NCI-H2196 (cell line): Measurements from ENCODE around the gene SLC44A1.

Experiments used
- DNase-seq: peaks from one replicate; lab custom pipeline; 2025; ENCODE audit not compliant: unreplicated experiment; lab: John Stamatoyannopoulos, UW

The SLC44A1 gene

GRCh38 chr9:105297442-105298075 lies 53.1 kb downstream of the SLC44A1 start:
- no peak for DNase-seq

DNA sequence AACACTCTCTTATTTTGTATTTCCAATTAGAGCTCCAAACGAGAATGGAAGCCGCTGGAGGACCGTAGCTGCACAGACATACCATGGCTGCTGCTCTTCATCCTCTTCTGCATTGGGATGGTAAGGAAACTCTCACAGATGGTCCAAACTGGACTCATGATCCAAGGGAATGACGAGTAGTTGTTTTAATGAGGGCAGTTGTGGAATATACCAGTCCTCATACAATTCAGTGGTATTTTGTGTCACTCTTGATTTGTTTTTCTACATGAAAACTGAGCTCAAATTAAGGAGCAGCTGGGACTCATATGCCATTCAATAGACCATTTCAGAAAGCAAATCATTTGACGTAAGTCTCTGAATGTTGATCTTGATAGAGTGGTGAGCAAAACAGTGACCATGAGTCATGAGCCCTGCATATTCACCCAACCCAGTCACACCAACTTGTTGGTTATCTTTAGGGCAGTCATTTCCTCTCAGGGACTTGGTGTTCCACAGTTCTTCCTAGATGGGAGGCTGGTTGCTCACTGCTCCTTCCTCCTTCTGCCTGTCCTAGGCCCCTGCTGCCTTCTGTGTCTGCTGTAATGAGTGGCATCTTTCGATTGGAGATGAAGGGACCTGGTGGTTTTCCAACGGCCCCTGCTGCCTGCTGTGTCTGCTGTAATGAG lies 54.9 kb downstream of the SLC44A1 start:
- no peak for DNase-seq

GRCh38 chr9:105302728-105303127 lies 58.3 kb downstream of the SLC44A1 start:
- no peak for DNase-seq

- DNase-seq, result no peak
These were observed 61.4 kb downstream of the SLC44A1 start for GRCh38 chr9:105305856-105306255.

DNA sequence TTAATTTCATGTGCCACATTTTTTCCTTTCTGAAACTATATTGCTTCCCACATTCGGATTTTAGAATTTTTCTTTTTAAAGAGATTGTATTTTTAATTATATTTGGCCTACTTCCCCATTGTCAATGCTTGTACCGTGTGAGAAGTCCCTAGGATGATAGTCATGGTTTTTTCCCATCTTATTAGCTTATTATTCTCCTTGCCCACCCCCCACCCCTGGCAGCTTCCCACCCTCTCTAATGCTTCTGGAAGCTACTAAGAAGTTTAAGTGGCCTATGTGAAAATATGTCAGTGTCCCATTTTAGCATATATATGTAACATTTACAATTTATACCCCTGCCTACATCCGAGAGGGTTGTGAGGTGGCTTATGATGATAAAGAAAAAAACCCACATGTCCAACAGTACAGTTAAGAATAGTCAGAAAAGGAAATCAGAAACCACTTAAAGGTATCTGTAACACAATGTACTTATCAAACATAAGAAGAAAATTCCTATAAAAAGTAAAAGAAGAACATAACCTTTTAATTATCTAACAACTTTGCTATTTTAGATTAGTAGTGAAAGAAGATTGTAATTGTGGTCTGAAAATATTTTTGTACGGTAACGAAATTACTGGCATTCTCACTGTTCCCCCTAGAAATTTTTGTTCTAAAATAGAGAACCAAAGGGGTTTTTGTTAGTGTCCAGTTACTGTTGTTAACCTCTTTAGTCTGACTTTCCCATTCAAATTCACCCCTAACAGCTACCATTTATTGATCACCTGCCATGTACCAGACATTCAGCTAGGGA lies 62.1 kb downstream of the SLC44A1 start:
- DNase-seq, result no peak

DNA sequence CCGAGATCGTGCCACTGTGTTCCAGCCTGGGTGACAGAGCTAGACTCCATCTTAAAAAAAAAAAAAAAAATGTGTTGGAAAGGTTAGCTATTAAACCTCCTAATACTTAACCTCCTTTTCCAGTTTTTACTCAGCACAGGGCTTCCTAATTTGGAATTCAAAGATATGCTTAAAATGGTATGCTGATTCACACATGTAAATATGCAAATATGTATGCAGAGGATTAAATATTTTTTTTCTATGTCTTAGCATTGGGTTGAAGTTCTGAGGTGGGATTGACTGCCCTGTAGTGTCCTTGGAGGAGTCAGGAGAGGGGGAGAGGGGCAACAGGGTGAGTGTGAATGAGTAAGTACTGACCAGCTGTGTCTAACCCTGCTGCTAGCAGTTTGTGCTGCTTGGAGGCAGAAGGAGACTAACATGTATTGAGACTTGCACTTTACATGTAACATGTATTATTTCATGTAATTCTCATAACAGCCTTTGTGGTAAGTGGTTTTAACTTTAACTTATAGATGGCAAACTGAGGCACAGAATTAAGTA lies 63.2 kb downstream of the SLC44A1 start:
- no peak for DNase-seq

GRCh38 chr9:105308461-105309341 lies 64.2 kb downstream of the SLC44A1 start:
- no peak for DNase-seq

DNA sequence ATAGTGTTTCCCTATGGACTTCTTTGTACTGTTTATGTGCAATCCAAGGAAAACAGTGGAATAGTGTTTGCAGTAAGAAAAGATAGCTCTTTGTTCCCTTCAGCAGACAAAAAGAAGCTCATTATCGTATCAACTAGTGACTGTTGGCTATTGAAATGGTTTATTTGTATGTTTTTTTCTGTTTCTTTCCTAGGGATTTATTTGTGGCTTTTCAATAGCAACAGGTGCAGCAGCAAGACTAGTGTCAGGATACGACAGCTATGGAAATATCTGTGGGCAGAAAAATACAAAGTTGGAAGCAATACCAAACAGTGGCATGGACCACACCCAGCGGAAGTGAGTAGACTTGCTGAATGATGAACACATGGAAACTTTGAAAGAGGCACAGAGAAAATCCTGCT lies 65.1 kb downstream of the SLC44A1 start:
- no peak for DNase-seq

- no peak for DNase-seq
These were observed 66.9 kb downstream of the SLC44A1 start for GRCh38 chr9:105311306-105311705.

- DNase-seq, result no peak
These were observed 68.8 kb downstream of the SLC44A1 start for GRCh38 chr9:105313238-105313637.

GRCh38 chr9:105316703-105317102 lies 72.3 kb downstream of the SLC44A1 start:
- DNase-seq, result no peak

GRCh38 chr9:105318729-105319191 lies 74.3 kb downstream of the SLC44A1 start:
- no peak for DNase-seq

GRCh38 chr9:105319202-105319813 lies 74.9 kb downstream of the SLC44A1 start:
- no peak for DNase-seq

DNA sequence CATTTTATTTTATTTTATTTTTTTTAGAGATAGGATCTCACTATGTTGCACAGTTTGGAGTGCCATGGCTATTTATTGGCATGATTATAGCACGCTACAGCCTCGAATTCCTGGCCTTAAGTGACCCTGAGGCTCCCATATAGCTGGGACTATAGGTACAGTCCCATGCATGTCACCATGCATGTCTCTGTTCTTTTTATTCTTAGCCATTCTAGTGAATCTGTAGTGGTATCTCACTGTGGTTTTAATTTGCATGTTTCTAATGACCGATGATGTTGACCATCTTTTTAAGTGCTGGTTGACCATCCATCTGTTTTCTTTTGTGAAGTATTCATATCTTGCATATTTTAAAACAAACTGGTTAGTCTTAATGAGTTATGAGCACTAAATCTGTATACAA lies 76.1 kb downstream of the SLC44A1 start:
- no peak for DNase-seq

GRCh38 chr9:105328296-105328695 lies 83.8 kb downstream of the SLC44A1 start:
- no peak for DNase-seq

DNA sequence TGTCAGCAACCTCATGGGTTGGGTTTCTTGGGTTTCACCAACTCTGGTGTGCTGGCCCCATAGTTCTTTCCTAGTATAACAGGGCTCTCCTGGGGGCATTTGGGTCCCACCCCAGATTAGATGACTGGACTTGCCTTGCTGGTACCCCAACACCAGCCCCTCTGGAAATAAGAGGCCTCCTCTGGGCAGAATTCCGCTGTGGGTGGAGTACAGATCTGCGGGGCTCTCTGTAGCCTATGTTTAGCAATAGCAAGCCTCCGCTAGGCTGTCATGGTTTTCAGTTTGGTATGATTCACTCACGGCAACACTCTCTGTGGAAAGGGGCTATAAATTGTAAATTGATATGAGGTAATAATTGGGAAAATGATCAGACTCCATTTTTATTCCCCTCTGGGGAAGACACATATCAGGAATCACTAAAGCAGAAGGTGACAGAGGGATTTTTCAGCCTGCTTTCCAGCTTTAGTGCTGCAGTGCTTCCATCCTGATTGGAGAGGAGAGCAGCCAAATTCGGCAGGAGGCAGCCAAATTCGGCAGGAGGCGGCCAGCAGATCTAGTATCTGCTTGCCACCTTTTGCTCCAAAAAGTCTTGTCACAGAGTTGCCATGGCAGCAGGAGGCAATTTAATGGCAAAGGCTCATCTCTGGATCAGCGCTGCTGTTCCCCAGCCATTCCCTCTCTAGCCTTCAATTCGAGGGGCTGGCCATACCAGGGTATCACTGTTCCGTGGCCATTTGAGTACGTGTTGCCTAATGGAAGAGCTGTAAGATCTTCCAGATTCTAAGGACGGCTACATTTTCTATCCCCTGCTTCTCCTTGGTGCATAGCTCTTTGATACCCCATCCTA lies 84.6 kb downstream of the SLC44A1 start:
- no peak for DNase-seq

GRCh38 chr9:105329719-105330062 lies 85.2 kb downstream of the SLC44A1 start:
- DNase-seq, result no peak

DNA sequence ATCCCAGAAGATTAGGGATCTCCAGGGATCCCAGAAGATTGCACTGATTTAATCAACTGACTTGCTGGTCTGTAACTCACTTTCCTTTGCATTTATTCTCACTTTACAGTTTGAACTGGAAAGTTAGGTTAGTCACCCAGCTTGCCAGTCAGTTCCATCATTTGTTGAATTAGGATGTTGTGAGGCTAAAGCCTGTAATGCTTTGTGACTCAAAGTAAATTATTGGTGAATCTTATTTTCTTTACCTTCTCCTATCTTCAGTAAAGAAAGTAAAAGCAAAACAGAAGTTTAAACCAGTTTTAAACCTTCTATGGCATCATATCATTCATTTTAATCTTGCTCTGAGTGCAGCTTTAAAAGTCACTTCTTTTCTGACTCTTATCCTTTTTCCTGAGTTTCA lies 85.8 kb downstream of the SLC44A1 start:
- DNase-seq, result no peak

DNA sequence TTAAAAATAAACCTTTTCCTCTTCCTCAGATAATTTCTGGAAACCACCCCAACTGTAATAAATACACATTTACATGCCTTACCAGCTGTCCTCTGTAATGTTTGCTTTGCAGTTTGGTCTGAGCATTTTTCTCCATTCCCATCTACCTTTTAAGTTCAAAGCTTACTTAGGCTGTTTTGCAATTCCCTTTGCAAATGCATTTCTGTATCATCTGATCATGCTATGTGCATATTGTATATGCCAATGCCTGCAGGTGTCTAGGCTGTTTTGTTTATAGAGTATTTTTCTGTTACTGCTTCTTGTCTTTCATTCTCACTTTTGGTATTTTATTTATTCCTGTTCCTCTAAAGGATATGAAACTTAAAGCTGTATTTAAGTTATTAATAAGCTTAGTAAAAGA lies 86.3 kb downstream of the SLC44A1 start:
- DNase-seq, result no peak

GRCh38 chr9:105331160-105331559 lies 86.7 kb downstream of the SLC44A1 start:
- DNase-seq, result no peak
